GM12891 (cell line): ENCODE data around the gene SPSB4.

Experiments used
- DNase-seq: peaks from one replicate; pipeline ENCODE4 v3.0.0; 2011; ENCODE audit warnings: low spot score; ENCODE audit not compliant: insufficient read length
- FAIRE-seq: peaks from 2 replicates; lab custom pipeline; 2011; peaks lifted over from hg19 to GRCh38; lab: Jason Lieb, UNC
- PAX5 ChIP-seq: IDR thresholded peaks from 2 replicates; pipeline ENCODE4 v1.6.1; 2011; ENCODE audit warnings: low read length, moderate library complexity, mild to moderate bottlenecking; ENCODE audit not compliant: insufficient read depth, severe bottlenecking
- POLR2A ChIP-seq: IDR thresholded peaks from 2 replicates; pipeline ENCODE4 v1.6.1; 2011; ENCODE audit warnings: low read depth, low read length, control low read depth
- POLR2AphosphoS5 ChIP-seq: IDR thresholded peaks from 2 replicates; pipeline ENCODE4 v1.6.1; 2011; ENCODE audit warnings: low read depth, low read length, control low read depth
- POU2F2 ChIP-seq: IDR thresholded peaks from 2 replicates; pipeline ENCODE4 v1.6.1; 2011; ENCODE audit warnings: low read depth, mild to moderate bottlenecking, control low read depth, low read length, moderate library complexity
- SPI1 ChIP-seq: IDR thresholded peaks from 2 replicates; pipeline ENCODE4 v1.6.1; 2011; ENCODE audit warnings: low read depth, low read length, control low read depth
- TAF1 ChIP-seq: IDR thresholded peaks from 2 replicates; pipeline ENCODE4 v1.6.1; 2011; ENCODE audit warnings: low read depth, low read length, control low read depth

Gene SPSB4

GRCh38 chr3:141052201-141053069 lies 1.3 kb downstream of the SPSB4 start:
- TF ChIP-seq PAX5 (no peak), POLR2AphosphoS5 (no peak), SPI1 (no peak), TAF1 (no peak), POU2F2 (no peak), POLR2A (no peak)
- no peak for DNase-seq
- FAIRE-seq, result no peak

- no peak for DNase-seq
- TF ChIP-seq POLR2A, result no peak
- TF ChIP-seq TAF1, result no peak
- no peak for TF ChIP-seq POLR2AphosphoS5
- TF ChIP-seq POU2F2, result no peak
Observed at GRCh38 chr3:141055136-141055535, 4.0 kb downstream of the SPSB4 start.

GRCh38 chr3:141055536-141056445 lies 4.6 kb downstream of the SPSB4 start:
- no peak for DNase-seq
- no peak for FAIRE-seq
- TF ChIP-seq TAF1 (no peak), POLR2A (no peak), POLR2AphosphoS5 (no peak), PAX5 (no peak), POU2F2 (no peak), SPI1 (no peak)

More at GRCh38 chr3:141055136-141055535, 4.0 kb downstream of the SPSB4 start:
- FAIRE-seq, result no peak

- FAIRE-seq (no peak), DNase-seq (no peak)
- TF ChIP-seq SPI1, result no peak
- no peak for TF ChIP-seq PAX5
- no peak for TF ChIP-seq POLR2A
- no peak for TF ChIP-seq TAF1
- no peak for TF ChIP-seq POU2F2
- no peak for TF ChIP-seq POLR2AphosphoS5
Observed at GRCh38 chr3:141056751-141057171, 5.6 kb downstream of the SPSB4 start.

- FAIRE-seq (no peak), DNase-seq (no peak)
- TF ChIP-seq SPI1 (no peak), POU2F2 (no peak), TAF1 (no peak), PAX5 (no peak), POLR2AphosphoS5 (no peak), POLR2A (no peak)
Observed at GRCh38 chr3:141057436-141057835, 6.3 kb downstream of the SPSB4 start.

- TF ChIP-seq TAF1 (no peak), POU2F2 (no peak), POLR2AphosphoS5 (no peak)
- DNase-seq (no peak), FAIRE-seq (no peak)
Observed at GRCh38 chr3:141057946-141058800, 7.0 kb downstream of the SPSB4 start.

GRCh38 chr3:141058996-141059395 lies 7.8 kb downstream of the SPSB4 start:
- DNase-seq (no peak), FAIRE-seq (no peak)
- TF ChIP-seq POU2F2 (no peak), SPI1 (no peak), PAX5 (no peak), POLR2AphosphoS5 (no peak), TAF1 (no peak), POLR2A (no peak)

- FAIRE-seq (no peak), DNase-seq (no peak)
- TF ChIP-seq PAX5 (no peak), POU2F2 (no peak), SPI1 (no peak), POLR2A (no peak), TAF1 (no peak), POLR2AphosphoS5 (no peak)
Observed at GRCh38 chr3:141059816-141060215, 8.7 kb downstream of the SPSB4 start.

GRCh38 chr3:141060327-141060726 lies 9.2 kb downstream of the SPSB4 start:
- no peak for FAIRE-seq
- DNase-seq, result no peak
- no peak for TF ChIP-seq POLR2A
- no peak for TF ChIP-seq POU2F2
- no peak for TF ChIP-seq SPI1
- no peak for TF ChIP-seq POLR2AphosphoS5
- TF ChIP-seq PAX5, result no peak
- no peak for TF ChIP-seq TAF1
